Measurements from ENCODE around the gene EFEMP1. TPM values are rescaled to one million over a fixed set of nuclear protein-coding genes. Genes with fewer than 3 reads are reported as not detected.

The EFEMP1 gene
- polyA plus RNA-seq, 5 donors = 111 to 176 (median 145) TPM

- DNase-seq = no peak
These were observed 22.3 kb downstream of the EFEMP1 start for GRCh38 chr2:55901322-55901721.

- no peak for DNase-seq
These were observed 23.7 kb downstream of the EFEMP1 start for GRCh38 chr2:55899881-55900280.

- no peak for DNase-seq
These were observed 25.1 kb downstream of the EFEMP1 start for GRCh38 chr2:55898386-55899040.

- DNase-seq = no peak
These were observed 26.9 kb downstream of the EFEMP1 start for GRCh38 chr2:55896633-55897032.

GRCh38 chr2:55894720-55895119, 28.9 kb downstream of the EFEMP1 start:
- no peak for DNase-seq

DNA sequence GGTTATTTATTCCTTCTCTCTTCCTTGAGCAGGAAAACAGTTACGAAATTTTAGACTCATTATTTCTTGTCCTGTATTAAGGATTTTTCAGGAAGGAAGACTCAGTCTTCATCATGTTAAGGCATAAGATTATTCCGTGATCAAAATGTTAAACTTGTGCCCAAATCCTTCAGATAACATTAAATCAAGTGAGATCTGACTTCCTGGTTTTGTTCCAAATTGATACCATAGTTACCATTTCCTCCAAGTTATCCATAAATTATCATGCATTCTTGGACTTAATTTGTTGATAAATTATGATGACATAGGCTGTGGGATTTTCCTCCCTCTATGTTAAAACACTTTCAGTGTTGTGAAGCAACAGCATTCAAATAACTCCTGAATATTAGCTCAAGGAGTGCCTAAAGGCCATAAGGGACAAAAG, 31.9 kb downstream of the EFEMP1 start:
- no peak for DNase-seq

GRCh38 chr2:55888936-55889335, 34.6 kb downstream of the EFEMP1 start:
- DNase-seq = no peak

GRCh38 chr2:55887901-55888624, 35.5 kb downstream of the EFEMP1 start:
- DNase-seq = peak in 1 of 2 donors; percentile 17

GRCh38 chr2:55887351-55887750, 36.2 kb downstream of the EFEMP1 start:
- peak; percentile 38 to 52 for DNase-seq

- DNase-seq = no peak
These were observed 37.7 kb downstream of the EFEMP1 start for GRCh38 chr2:55885944-55886281.

DNA sequence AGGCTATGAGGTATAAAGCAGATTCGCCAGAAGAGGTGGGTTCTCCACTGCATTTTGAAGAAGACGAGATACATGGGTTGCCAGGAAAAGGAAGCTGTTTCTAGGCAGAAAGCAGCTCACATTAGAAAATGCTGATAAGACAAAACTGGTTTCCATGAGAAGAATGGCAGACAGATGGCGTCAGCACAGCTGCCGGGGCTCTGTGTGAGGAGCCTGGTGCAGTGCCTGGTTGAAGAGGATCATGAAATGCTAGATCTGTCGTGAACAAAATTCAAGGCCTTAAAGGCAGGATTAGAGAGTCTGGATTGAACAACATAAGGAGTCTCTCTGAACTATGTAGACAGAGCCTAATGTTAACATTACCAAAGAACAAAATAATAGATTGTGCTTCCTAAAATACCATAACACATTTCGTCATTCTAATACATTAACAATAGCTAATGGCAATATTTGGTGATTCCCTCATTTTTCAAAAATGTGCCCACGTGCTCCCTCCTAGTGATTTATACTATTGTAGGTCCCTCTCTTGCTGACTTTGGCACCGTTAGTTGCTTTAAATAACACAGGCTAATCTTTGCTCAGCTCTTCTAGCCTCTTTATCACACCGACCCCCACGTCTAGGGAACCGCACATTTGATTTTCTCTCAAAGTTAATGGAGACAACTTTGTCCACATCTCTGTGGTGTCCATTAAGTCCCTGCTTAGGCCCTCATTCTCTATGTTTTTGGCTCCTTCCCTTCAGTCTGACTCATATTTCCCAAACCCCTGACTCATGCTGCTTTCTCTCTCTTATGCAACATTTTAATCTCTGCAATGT, 38.2 kb downstream of the EFEMP1 start:
- DNase-seq = peak in 1 of 2 donors; percentile 25

DNA sequence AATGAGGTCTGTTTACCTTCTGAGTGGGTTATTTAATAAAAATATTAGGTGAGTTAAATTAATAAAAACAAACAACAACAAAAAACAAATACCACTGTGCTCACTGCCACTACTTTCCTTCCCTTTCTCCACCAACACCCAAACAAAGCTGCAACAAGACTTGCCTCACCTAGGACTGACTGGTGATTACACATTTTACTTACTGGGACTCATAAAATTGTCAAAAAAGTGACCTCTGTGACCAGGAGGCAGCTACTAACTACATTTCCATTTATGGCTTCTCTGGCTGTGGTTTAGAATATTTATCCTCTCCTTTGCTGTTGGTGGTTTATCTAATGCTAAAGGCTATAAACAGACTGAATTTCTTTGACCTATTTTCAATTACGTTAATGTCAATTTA, 39.8 kb downstream of the EFEMP1 start:
- no peak for DNase-seq

DNA sequence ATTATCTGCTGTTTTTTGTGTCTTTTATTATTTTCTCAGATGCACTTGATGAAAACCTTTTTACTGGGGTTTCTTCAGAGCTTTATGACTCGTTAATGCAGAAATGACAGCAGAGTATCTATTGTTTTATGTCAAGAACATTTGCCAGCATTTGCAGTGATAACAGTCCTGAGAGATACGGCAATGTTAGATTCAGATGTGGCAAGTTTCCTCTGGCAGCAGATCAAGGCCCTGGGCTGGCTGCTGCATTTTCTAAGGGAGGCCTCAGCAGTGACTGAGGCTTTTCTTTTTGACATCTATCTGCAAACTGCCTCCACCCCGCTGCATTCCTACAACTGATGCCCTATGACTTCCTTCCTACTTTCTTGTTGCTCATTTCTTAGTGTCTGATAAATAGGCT, 40.2 kb downstream of the EFEMP1 start:
- no peak for DNase-seq

DNA sequence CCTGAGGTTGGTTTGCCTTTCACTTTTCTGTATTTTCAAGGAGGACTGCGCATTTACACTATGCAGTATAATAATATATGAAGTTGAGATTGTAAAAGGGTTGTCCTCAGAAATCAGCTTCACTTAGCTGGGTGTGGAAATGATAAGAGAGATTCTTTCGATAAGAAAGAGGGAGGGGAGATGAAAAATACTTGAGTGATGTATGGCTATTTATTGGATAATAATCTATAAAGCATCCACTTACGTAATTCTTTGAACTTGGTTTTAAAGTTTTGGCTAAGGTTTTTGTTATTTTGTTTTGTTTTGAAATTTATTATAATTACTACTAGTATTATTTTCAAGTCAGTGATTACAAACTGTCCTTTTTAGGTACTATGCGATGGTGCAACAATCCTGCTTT, 40.6 kb downstream of the EFEMP1 start:
- DNase-seq = no peak

GRCh38 chr2:55880416-55881143, 43.0 kb downstream of the EFEMP1 start:
- DNase-seq = no peak

GRCh38 chr2:55879976-55880375, 43.6 kb downstream of the EFEMP1 start:
- DNase-seq = no peak

- DNase-seq = no peak
These were observed 46.5 kb downstream of the EFEMP1 start for GRCh38 chr2:55877087-55877436.

GRCh38 chr2:55876429-55877086, 47.0 kb downstream of the EFEMP1 start:
- no peak for DNase-seq

- DNase-seq = no peak
These were observed 48.0 kb downstream of the EFEMP1 start for GRCh38 chr2:55875434-55876135.

- DNase-seq = no peak
These were observed 49.2 kb downstream of the EFEMP1 start for GRCh38 chr2:55874338-55874737.

- no peak for DNase-seq
These were observed 51.9 kb downstream of the EFEMP1 start for GRCh38 chr2:55871637-55872036.
